ENCODE measurements around the gene PHF2. TPM values are rescaled to one million over a fixed set of nuclear protein-coding genes. Genes with fewer than 3 reads are reported as not detected.
"Not testable (repeated sequence)": the region's sequence is repeated elsewhere in the genome, so short reads cannot be mapped to it uniquely, and the experiment has no call there.

PHF2 gene
- total RNA-seq, 2 donors from 2014 or later = 24.7 to 29.3 TPM

DNA sequence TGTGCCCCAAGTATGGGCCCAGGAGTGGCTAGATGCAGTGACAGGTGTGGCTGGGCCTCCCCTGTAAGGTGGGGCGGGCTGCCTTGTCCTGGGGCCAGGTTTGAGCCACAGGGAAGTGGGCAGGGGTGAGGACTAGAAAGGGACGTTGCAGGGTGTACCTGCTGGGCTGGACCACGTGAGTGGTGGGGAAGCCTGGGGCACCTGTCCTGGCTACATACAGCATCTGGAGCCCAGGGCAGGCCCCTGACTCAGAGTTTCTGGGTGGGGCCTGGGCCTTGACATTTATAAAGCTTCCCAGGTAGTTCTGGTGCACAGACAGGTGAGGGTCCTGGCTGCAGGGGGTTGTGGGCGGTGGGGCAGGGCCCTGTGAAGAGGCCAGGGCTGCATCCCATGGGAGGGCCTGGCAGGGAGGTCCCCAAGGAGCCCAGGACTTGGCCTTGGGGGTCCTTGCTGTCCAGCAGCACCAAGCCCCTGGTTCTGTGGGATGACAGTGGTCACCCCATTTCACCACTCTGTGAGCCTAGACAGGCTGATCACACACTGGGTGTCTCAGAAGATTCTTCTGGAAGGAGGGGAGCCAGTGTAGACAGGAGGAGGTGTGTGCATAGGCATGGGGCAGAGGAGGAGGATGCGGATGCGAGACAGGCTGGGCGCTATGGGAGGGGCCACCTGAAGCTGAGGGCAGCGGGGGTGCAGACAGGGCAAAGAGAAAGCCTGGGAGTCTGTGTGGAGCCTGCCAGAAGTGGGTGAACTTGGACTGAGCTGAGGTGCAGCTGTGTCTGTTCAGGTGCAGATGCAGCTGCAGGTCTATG lies 94.0 kb downstream of the PHF2 start:
- Histone ChIP-seq H3K36me3 (peaks cover 36% of the 10 kb centered on the region), H3K4me1 (no peaks in the 10 kb centered on the region), H3K9me3 (no peaks in the 10 kb centered on the region), H3K27me3 (no peaks in the 10 kb centered on the region), H3K4me3 (no peak overlapping the region), H3K27ac (no peak overlapping the region)
- DNase-seq (ENCODE audit: low spot score) = peak; percentile 51
- TF ChIP-seq, protein P1, sequence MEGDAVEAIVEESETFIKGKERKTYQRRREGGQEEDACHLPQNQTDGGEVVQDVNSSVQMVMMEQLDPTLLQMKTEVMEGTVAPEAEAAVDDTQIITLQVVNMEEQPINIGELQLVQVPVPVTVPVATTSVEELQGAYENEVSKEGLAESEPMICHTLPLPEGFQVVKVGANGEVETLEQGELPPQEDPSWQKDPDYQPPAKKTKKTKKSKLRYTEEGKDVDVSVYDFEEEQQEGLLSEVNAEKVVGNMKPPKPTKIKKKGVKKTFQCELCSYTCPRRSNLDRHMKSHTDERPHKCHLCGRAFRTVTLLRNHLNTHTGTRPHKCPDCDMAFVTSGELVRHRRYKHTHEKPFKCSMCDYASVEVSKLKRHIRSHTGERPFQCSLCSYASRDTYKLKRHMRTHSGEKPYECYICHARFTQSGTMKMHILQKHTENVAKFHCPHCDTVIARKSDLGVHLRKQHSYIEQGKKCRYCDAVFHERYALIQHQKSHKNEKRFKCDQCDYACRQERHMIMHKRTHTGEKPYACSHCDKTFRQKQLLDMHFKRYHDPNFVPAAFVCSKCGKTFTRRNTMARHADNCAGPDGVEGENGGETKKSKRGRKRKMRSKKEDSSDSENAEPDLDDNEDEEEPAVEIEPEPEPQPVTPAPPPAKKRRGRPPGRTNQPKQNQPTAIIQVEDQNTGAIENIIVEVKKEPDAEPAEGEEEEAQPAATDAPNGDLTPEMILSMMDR (IDR thresholded peaks at IDR 0.05) = no peak

DNA sequence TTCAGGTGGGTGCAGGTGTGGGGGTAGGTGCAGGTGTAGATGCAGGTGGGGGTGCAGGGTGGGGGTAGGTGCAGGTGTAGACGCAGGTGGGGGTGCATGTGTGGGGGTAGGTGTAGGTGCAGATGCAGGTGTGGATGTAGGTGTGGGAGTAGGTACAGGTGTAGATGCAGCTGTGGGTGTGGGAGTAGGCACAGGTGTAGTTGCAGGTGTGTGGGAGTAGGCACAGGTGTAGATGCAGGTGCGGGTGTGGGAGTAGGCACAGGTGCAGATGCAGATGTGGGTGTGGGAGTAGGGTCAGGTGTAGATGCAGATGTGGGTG lies 94.6 kb downstream of the PHF2 start:
- Histone ChIP-seq H3K4me1 (no peaks in the 10 kb centered on the region), H3K36me3 (peaks cover 37% of the 10 kb centered on the region), H3K4me3 (no peak overlapping the region), H3K9me3 (no peaks in the 10 kb centered on the region), H3K27me3 (no peaks in the 10 kb centered on the region), H3K27ac (no peak overlapping the region)
- TF ChIP-seq, protein P1 (IDR thresholded peaks at IDR 0.05) = no peak
- no peak for DNase-seq (ENCODE audit: low spot score)

DNA sequence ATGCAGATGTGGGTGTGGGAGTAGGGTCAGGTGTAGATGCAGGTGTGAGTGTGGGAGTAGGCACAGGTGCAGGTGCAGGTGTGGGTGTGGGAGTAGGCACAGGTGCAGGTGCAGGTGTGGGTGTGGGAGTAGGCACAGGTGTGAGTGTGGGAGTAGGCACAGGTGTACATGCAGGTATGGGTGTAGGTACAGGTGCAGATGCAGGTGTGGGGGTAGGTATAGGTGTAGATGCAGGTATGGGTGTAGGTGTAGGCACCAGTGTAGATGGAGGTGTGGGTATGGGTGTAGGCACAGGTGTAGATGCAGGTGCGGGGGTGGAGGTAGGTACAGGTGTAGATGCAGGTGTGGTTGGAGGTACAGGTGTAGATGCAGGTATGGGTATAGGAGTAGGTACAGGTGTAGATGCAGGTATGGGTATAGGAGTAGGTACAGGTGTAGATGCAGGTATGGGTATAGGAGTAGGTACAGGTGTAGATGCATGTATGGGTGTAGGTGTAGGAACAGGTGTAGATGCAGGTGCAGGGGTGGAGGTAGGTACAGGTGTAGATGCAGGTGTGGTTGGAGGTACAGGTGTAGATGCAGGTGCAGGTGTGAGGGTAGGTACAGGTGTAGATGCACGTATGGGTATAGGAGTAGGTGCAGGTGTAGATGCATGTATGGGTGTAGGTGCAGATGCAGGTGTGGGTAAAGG lies 96.1 kb downstream of the PHF2 start:
- not testable (repeated sequence) for DNase-seq (ENCODE audit: low spot score); H3K27ac ChIP-seq
- peaks cover 44% of the 10 kb centered on the region for H3K36me3 ChIP-seq

DNA sequence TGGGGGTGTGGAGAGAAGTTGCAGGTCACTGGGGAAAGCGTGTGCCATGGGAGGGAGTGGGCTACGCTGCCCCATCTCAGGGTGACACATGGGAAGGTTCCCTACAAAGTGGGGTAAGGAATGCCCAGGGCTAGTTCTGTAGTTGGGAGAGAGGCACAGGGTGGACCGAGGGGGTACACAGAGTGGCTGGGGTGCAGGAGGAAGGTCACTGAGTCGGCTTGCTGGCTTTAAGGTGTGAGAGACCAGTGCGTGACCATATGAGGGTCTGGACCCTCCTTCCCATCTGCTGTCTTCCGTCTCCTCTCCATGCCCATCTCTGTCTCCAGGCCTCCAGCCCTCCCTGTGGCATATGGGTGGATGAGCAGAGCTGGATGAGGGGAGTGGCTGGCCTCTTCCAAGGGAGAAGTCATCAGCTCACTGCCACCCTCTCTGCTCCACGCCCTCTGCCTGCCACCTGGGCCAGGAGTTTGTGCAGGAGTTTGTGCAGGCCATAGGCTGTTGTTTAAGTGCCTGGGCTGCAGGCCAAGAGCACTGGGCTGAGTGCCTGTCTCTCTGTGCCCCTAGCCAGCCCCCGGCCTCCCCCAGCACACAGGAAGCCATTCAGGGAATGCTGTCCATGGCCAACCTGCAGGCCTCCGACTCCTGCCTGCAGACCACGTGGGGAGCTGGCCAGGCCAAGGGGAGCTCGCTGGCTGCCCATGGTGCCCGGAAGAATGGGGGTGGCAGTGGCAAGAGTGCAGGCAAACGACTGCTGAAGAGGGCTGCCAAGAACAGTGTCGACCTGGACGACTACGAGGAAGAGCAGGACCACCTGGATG lies 96.8 kb downstream of the PHF2 start:
- Histone ChIP-seq H3K9me3 (no peaks in the 10 kb centered on the region), H3K36me3 (peaks cover 49% of the 10 kb centered on the region), H3K27ac (no peak overlapping the region), H3K27me3 (no peaks in the 10 kb centered on the region), H3K4me1 (no peaks in the 10 kb centered on the region), H3K4me3 (no peak overlapping the region)
- TF ChIP-seq, protein P1 (IDR thresholded peaks at IDR 0.05) = no peak
- peak; percentile 50 for DNase-seq (ENCODE audit: low spot score)

More for the DNA sequence above, 96.1 kb downstream of the PHF2 start:
- not testable (repeated sequence) for H3K27me3 ChIP-seq, H3K4me3 ChIP-seq, H3K4me1 ChIP-seq, H3K9me3 ChIP-seq

DNA sequence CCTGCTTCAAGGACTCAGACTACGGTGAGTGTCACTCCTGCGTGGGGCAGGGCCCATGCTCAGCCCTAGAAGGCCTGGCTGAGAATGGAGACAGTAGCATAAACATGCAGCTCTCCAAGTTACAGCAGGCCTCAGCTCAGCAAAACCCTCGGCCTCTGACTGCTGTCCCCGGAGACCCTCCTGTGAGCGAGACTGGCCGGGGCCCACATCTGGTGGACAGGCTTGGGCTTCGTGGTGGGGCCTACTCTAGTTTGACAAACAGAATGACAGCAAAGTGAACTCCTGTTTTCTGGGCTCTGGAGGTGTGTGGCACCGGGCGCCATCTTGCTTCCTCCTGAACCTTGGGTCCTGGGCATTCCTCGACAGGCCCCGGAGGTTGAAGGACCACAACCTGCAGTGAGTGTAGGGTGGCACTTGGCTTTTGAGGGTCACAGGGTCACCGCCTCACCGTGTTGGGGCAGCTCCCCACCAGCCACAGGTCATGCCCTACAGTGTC lies 97.5 kb downstream of the PHF2 start:
- no peak overlapping the region for H3K4me3 ChIP-seq
- H3K27ac ChIP-seq = no peak overlapping the region
- TF ChIP-seq, protein P1 (IDR thresholded peaks at IDR 0.05) = no peak
- H3K4me1 ChIP-seq = no peaks in the 10 kb centered on the region
- peak; percentile 54 for DNase-seq (ENCODE audit: low spot score)
- peaks cover 50% of the 10 kb centered on the region for H3K36me3 ChIP-seq
- H3K9me3 ChIP-seq = no peaks in the 10 kb centered on the region
- H3K27me3 ChIP-seq = no peaks in the 10 kb centered on the region
